Lung (tissue), 12 donors: Measurements from ENCODE around the gene GNAL. TPM values are rescaled to one million over a fixed set of nuclear protein-coding genes. Genes with fewer than 3 reads are reported as not detected.

Source experiments
- ATAC-seq: fragments of 200-7000 bp; cut with Tn5 transposase; one replicate; pipeline ENCODE4 v1.9.1; 2020; ENCODE audit warnings: moderate number of reproducible peaks; ENCODE audit not compliant: insufficient read depth, low FRiP score
- DNase-seq, 3 donors: peaks; one replicate each; pipeline ENCODE4 v3.0.0-alpha.2; 2013 to 2017
- H3K27ac ChIP-seq, 2 donors: one replicate each; pipeline ENCODE4 v1.5.1; 2013; ENCODE audit warnings: mild to moderate bottlenecking in 2 of 2, moderate library complexity in 2 of 2, control low read depth in 1 of 2, inconsistent platforms in 1 of 2, low read depth in 1 of 2, low read length in 1 of 2
- H3K27me3 ChIP-seq, 3 donors: one replicate each; pipeline ENCODE4 v1.5.1; 2013; ENCODE audit warnings: low read length in 2 of 3; ENCODE audit not compliant: control insufficient read depth in 3 of 3, insufficient read depth in 3 of 3
- H3K36me3 ChIP-seq, 4 donors: one replicate each; pipeline ENCODE4 v1.5.1; 2013; ENCODE audit warnings: low read length in 4 of 4, mild to moderate bottlenecking in 1 of 4, moderate library complexity in 1 of 4; ENCODE audit not compliant: control insufficient read depth in 4 of 4, insufficient read depth in 4 of 4
- H3K4me1 ChIP-seq, 5 donors: one replicate each; pipeline ENCODE4 v1.5.1; 2013; ENCODE audit warnings: low read length in 5 of 5, mild to moderate bottlenecking in 2 of 5, moderate library complexity in 1 of 5; ENCODE audit not compliant: control insufficient read depth in 5 of 5, insufficient read depth in 5 of 5
- H3K4me3 ChIP-seq: one replicate; pipeline ENCODE4 v1.5.1; 2013; ENCODE audit warnings: mild to moderate bottlenecking, control low read depth, moderate library complexity
- H3K9ac ChIP-seq, 2 donors: one replicate each; pipeline ENCODE4 v1.5.1; 2013; ENCODE audit warnings: low read length in 2 of 2, control low read depth in 1 of 2; ENCODE audit not compliant: insufficient read depth in 1 of 2
- H3K9me3 ChIP-seq, 4 donors: one replicate each; pipeline ENCODE4 v1.5.1; 2013; ENCODE audit warnings: low read length in 3 of 4, mild to moderate bottlenecking in 1 of 4, moderate library complexity in 1 of 4; ENCODE audit not compliant: control insufficient read depth in 4 of 4, insufficient read depth in 3 of 4
- CTCF ChIP-seq: IDR thresholded peaks from 2 replicates; pipeline ENCODE4 v1.5.1; 2012; ENCODE audit warnings: mild to moderate bottlenecking; ENCODE audit errors: control extremely low read depth, extremely low read depth
- WGBS, 2 donors: extraction: QIAGEN DNeasy Blood & Tissue Kit; methylation state at CpG; one replicate each; pipeline ENCODE4 v1.1.7; 2013; 5-methylcytosine and 5-hydroxymethylcytosine counted together
- polyA plus RNA-seq, 2 donors: library from polyadenylated mRNA; stranded (reverse); fragments of 200-250 nt; gene quantifications; one replicate each; pipeline ENCODE4 v1.2.1, GENCODE V29; 2013
- total RNA-seq, 2 donors: library from RNA; depleted of rRNA in 1 of 2; stranded (reverse); fragments of >200 nt in 1 of 2; gene quantifications; one replicate each; pipeline ENCODE4 v1.2.1, GENCODE V29; 2014 to 2021
- donor health status: control.
- donor health status: control.
- donor health status: Bipolar disorder and iron deficiency.
- donor health status: healthy.
- donor health status: DM: yes; HTN: yes; CAD: no.

The GNAL gene
- total and polyA plus RNA-seq, 4 donors, result 0.49 to 3.7 (median 2.5) TPM

DNA sequence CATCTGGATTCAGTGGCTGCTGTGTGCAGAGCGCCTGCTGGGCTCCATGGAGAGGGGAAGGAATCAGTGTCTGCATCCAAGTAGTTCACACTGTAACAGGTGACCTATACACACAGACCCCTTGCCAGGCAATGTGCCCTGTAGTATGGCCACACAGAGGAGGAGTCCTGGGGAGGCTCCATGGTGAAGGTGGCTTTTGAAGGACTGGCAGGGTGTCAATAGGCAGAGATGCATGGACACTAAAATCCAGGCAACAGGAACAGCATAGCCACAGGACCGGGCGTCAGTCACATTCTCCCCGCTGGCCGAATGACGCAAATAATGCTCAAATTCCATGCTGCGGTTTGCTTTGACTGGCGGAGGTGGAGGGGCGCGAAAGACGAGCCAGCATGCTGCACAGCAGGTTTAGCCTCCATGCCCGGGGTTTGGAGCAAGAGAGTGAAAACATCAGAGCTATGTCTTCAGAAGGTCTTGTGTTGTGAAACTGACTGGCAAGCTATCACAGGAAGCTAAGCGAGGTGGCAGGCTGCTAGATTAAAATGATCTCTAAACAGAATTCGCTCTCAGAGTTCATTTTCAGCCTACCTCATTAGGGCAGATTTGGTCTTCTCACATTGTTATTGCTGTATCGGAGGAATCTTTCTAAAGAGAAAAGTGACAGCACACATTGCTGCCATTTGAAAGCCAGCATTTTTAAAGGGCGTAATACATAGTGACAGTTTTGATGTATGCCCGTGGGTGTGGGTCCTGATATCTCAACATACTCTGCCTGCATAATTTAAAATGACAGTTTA lies 161.0 kb downstream of the GNAL start:
- ATAC-seq (peak; percentile 39), DNase-seq (peak; percentile 78 to 83 (median 82))
- no peaks in the 10 kb centered on the region for H3K9me3 ChIP-seq
- H3K36me3 ChIP-seq, result peaks cover 0 to 3% (median 0%) of the 10 kb centered on the region in 4 donors
- H3K27ac ChIP-seq, result peak overlapping the region; percentile 93 to 95
- H3K9ac ChIP-seq, result peak overlapping the region in 1 of 2 donors; percentile 95
- H3K4me3 ChIP-seq, result no peak overlapping the region
- H3K4me1 ChIP-seq, result peaks cover 0 to 31% (median 3%) of the 10 kb centered on the region in 5 donors
- no peak for TF ChIP-seq CTCF
- H3K27me3 ChIP-seq, result no peaks in the 10 kb centered on the region
- WGBS, 2 donors, result 10 to 14% methylated on average over 17 of the region's 17 CpGs

DNA sequence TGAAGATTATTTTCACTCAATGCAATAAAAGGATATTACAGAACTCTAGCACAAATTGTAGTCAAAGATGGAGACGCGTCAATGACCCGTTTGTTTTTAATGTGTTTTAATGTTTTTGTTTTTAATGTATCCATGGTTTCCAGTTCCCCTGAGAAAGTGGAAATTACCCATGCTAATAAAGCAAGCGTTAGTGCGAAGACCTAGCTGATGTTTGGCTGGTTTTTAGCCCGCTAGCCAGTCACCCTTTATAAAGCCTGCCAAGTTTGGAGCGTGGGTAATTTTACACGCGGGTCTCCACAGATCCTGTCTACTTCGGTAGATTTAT lies 161.7 kb downstream of the GNAL start:
- Histone ChIP-seq H3K36me3 (peaks cover 0 to 3% (median 0%) of the 10 kb centered on the region in 4 donors), H3K4me1 (peaks cover 0 to 31% (median 3%) of the 10 kb centered on the region in 5 donors), H3K9me3 (no peaks in the 10 kb centered on the region), H3K27ac (peak overlapping the region; percentile 95 to 97), H3K27me3 (no peaks in the 10 kb centered on the region), H3K4me3 (peak overlapping the region; percentile 39), H3K9ac (peak overlapping the region; percentile 59 to 95)
- peak; percentile 19 for ATAC-seq
- WGBS, 2 donors, result 0 to 1% methylated on average over 10 of the region's 10 CpGs
- no peak for DNase-seq
- TF ChIP-seq CTCF, result no peak

- no peaks in the 10 kb centered on the region for H3K9me3 ChIP-seq
- H3K9ac ChIP-seq, result peak within 1 kb of the TSS; percentile 96 to 98
- WGBS, 2 donors, result 0% methylated on average over 53 of the region's 53 CpGs
- H3K36me3 ChIP-seq, result peaks cover 0 to 3% (median 0%) of the 10 kb centered on the region in 4 donors
- TF ChIP-seq CTCF, result no peak
- H3K27ac ChIP-seq, result peak within 1 kb of the TSS; percentile 95 to 97
- no peaks in the 10 kb centered on the region for H3K27me3 ChIP-seq
- peaks cover 0 to 31% (median 3%) of the 10 kb centered on the region in 5 donors for H3K4me1 ChIP-seq
- ATAC-seq, result peak; percentile 97
- H3K4me3 ChIP-seq, result peak within 1 kb of the TSS; percentile 86
- peak; percentile 98 to 99 (median 98) for DNase-seq
Measured at GRCh38 chr18:11851146-11851805, 162.2 kb downstream of the GNAL start, which contains the start of gene CHMP1B. CHMP1B (plus strand) TSS chr18:11851413; CDS start chr18:11851512, 99 bp downstream.
